Pons (tissue), 1 donor: ENCODE measurements around the gene ATP23.

Experiments
- DNase-seq: peaks from one replicate; pipeline ENCODE4 v3.0.0-alpha.2; 2016; ENCODE audit warnings: low spot score

The ATP23 gene, protein sequence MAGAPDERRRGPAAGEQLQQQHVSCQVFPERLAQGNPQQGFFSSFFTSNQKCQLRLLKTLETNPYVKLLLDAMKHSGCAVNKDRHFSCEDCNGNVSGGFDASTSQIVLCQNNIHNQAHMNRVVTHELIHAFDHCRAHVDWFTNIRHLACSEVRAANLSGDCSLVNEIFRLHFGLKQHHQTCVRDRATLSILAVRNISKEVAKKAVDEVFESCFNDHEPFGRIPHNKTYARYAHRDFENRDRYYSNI

DNA sequence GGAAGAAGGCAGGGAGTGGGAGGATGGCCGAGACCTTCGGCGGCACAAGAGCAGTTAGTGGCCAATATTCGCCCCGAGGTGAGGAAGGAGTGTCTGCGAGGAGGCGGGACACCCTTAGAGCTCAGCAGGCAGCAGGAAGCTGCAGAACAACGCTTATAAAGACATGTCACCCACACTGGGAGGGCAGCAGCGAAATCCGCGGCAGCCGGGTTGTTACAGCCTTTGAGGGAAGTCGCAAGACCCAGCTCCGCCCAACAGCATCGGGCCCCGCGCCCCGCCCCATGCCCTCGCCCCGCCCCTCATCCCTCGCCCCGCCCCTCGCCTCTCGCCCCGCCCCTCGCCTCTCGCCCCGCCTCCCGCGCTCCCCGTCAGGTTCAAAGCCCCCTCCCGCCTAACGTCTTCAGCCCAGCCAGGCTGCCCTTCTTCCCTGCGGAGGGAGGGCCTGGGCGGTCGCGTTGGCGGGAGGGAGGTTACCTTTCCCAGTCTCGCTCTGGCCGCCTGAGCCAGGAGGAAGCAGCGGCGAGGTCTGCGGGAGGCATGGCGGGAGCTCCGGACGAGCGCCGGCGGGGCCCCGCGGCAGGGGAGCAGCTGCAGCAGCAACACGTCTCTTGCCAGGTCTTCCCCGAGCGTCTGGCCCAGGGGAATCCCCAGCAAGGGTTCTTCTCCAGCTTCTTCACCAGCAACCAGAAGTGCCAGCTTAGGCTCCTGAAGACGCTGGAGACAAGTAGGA lies at the start of gene ATP23:
ATP23 (plus strand) TSS at position 403 of the 730 bp plus-strand sequence; CDS start at position 538, 135 bp downstream.
- DNase-seq, result peak; percentile 75

DNA sequence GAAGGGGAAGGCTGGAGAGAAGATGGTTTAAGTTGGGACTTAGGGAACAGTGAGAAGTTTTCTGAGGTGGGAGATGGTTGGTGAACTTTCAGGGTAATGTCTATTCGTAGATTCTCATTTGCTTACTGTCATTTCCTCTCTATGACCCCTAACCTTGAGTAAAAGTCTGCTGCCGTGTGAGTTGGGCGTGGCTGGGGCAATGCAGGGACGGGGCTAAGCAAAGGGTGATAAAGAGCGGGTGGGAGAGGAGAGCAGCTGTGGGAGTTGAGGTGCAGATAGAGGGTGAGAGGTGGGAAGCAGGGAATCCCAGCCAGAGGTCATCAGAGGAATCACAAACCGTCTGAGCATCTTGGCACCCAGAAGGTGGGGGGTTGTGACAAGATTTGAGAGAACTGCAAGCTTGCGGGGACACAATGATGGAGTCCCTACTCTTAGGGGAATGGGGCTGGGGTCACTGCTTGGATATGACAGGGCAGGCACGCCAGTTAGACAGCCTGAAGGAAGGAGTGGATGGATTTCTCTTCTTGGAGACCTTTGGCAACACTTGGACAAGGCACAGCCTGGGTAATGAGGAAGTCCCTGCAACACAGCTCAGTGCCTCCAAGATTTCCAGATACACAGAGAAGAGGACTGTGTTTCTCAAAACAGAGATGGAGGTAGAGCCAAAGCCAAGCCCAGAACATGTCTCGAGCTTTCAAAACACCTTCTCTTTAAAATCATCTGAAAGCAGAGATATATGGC lies 49.0 kb upstream of the ATP23 start:
- DNase-seq, result no peak

DNA sequence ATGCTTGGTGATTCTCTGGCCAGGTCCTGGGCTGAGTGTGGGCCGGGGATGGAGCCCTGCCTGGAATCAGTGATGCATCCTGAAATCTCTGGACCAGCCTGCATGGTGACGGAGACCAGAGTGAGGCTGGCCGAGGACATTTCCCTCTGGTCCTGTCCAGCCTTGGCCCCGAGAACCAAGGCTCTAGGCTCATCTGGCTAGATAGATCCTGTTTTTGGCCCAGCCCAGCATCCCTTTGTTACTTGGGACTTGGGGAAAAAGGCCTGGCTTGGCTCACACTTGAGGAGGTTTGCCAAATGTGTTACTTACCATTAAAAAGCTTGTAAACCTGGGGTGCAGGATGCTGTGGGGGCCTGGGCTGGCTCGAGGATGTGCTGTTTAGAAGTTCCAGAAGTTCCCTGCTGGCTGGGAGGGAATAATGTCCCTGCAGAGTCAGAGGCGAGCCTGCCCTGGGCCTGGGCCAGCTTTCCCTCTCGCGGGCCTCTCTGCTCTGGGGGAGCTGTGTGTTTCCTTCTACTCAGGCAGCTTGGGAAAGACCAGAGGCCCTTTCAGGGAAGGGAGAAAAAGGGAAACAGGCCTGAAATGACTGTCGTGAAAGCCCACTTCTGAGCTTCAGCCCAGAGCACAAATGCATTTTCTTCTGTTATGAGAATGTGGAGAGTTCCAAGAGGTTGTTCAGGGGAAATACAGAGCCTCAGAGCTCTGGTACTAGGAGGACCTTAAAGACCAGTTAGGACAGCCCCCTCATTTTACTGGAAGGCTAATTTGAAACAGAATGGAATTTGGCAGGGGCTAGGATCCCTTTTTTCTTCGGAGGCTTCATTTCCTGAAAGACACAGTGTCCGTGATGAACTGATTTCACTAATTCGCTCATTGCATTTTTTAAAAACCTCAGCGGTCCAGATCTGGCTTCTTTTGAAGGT lies 47.7 kb upstream of the ATP23 start:
- DNase-seq, result peak; percentile 91

DNA sequence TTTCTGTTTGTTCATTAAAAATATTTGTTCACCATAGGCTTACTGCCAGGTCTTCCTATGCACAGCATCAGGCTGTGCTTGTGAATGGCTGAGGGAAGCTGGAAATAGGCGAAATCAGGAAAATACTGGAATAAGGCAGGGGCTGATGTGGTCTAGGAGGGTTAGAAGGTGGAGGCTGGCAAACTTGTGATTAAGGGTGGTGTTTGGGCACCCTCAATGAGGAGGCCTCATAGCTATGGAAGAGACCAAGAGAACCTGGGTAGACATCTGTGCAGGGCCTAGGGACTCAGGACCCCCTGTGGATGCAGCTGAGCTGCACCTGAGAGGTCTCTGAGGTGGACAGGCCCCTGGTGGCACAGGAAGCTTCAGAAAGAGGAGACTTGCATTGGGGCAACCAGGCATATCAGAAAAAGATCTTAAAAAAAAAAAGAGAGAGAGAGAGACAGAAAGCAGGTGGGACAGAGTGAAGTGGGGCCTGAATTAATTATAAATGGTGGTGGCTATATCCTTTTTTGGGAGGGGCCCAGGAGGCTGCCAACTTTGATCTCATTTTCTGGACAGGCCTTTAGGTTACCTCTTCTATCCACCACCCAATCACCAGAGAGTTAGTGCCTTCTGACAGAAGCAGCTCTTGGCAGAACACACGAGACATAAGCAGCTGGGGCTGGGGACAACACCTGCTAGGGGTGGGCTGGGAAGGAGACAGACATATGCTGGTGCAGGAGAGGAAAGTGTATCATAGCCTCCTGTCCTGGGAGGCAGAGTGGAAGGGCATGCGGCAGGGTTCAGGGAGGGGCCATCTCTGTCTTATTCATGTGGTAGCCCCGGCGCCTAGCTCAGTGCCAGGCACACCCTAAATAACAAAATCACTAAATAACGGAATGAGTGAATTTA lies 46.7 kb upstream of the ATP23 start:
- no peak for DNase-seq

DNA sequence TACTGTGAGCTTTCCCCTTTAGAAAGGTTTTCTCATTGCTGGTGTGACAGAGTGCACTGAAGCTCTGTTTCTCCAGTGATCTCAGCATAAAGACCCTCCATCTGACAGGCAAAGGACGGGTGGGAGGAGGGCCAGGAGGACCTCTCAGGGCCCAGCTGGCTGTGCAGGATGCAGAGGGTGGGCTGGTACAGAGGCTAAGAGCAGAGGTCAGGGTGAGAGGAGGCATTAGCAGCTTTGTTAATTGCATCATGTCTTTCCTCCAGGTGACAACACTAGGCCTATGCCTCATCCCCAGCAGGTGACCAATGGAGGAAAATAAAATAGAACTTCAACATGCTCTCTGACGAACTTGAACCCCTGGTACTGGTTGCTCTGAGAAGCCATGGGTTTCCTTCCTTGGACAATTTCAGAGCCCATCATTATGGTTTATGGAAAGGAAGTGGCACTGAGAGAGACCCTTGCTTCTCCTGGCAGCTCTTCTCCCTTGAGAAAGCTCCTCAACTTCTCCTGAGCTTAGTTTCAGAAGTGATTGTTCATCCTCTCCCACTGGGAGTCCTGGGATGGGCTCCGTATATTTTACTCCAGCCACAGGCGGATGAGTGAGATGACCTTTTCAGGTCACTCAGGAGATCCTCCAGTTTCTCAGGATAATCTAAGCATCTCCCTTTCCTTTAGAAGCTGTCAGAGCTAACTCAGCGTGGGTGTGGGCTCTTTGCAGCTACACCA lies 45.8 kb upstream of the ATP23 start:
- no peak for DNase-seq

DNA sequence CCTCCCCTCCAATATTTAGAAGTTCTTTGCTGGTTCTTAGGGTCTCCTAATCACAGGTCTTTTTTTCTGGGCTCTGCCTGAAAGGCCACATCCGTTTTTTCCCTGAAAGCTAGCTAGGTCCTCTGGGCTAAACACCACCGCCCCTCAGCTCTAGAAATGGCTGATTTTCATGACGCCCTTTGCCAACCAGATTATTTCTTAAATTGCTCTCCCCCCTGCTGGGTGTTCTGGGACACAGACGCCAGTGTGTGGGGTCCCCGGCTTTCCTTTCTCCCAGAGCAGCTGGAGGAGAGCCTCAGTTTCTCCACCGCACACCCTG lies 45.3 kb upstream of the ATP23 start:
- DNase-seq, result no peak

DNA sequence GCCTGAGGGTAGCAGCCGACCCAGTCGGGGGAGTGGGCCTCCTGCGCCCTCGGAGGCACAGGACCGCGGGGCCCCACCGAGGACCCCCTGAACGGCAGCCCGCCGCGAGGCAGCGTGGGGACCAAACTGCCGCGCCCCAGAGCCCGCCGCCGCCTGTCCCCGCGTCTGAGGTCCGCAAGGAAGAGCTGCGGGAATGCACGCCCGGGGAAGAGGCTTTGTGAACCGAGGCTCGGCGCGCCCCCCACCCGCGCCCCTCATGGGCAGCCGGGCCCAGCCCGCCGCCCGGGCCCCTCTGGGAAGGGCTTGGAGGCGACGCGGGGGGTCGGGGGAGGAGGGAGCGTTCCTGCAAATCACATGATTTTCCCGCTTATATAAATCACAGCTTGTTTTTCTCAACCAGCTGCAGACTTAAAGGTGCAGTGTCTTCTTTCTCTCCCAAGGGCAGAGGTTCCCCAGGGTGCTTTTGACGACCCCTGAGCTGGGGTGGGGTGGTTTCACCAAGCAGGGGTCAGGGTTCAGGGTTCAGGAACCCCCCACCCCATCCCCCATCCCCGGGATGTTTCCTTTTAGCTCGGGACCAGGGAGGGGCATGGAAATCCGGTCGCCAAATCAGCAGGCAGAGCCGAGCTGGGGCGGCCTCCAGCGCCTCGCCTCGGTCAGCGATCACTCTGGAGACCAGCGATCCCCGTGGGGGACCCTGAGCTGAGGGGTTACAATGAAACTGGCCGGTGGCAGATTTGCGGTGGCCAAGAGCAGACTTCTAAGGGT lies 44.7 kb upstream of the ATP23 start:
- DNase-seq, result peak; percentile 72

DNA sequence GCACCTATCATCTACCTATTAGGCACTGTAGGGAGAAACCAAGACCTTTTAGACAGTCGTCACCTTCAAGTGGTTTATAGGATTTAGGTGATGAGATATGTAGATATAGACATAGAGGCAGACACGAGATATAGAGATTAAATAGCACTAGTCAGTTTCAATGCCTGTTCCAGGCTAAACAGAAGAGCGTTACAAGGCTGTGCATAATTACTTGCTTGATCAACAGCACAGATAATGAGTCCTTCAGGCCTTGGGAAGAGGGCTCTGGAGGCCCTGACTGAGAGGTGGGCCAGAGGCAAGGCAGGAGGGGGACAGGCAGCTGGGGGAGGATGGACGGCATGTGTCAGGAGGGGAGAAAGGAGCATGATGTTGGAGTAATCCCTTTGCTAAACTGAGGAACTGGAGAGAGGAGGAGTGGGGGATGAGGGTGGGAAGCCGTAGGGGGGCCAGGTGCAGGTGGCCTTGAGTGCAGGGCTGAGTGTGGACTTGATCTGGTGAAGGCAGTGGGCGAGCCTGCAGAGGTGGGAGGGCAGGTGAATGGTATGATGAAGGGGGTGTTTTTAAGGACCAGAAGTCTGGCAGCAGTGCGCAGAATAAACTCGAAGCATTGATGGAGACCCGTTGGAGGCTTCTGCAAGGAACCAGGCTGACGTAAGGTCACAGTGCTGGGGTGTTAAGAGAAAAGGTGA lies 43.9 kb upstream of the ATP23 start:
- no peak for DNase-seq

DNA sequence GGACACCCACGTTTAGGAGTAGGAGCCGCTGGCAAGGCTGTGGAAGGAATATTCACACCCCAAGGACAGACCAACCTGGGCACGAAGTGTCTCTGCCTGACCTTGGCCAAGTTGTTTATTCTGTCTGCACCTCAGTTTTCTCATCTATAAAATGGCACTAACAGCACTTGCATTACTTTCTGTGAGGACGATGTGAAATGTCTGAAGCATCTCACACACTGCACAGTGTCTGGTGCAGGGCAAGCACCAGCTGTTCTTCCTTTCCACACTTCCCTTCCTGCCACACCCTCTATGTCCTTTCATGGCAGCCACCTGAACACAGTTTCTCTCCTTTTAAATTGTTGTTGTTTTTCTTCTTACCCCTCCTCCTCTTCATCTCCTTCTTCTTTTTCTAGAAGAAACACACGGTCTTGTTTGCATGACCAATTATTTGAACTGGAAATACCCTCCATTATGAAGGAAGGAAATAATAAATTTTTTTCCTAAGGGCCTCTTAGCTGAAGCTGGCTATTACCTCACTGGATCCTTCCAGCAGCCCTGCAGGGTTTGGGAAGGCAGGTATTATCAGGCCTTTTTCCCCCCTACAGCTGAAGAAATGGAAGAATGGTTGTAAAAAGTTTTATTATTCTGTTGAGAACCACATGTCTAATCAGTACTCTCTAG lies 42.9 kb upstream of the ATP23 start:
- no peak for DNase-seq

DNA sequence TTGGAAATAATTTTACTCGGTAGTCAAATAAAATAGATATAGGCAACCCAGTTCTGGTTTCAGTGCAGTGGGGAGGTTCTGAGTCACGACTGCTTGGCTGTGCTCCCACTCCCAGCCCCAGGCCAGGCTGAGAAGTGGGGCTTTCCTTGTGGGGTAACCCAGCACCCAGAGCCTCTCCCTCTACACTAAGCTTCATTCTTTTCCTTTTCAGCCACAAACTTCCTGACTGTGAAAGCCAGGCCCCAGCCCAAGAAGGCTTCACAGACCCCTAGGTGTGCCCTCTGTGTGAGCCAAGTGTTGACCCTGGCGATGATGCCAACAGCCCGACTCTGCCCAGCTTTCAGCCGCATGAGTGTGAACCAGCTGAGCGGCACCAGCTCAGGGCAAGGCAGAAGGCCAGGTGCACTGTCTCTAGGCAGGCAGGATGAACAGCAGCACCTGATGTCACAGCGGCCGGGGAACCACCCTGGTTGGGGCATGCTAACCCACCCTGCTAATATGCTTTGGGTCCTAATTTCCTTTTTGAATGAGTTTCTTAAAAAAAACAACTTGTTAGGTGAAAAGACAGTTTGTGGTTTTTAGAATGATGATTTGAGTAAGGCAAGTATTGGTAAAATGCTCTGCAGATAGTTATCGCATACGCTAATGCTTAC lies 42.2 kb upstream of the ATP23 start:
- peak; percentile 12 for DNase-seq

DNA sequence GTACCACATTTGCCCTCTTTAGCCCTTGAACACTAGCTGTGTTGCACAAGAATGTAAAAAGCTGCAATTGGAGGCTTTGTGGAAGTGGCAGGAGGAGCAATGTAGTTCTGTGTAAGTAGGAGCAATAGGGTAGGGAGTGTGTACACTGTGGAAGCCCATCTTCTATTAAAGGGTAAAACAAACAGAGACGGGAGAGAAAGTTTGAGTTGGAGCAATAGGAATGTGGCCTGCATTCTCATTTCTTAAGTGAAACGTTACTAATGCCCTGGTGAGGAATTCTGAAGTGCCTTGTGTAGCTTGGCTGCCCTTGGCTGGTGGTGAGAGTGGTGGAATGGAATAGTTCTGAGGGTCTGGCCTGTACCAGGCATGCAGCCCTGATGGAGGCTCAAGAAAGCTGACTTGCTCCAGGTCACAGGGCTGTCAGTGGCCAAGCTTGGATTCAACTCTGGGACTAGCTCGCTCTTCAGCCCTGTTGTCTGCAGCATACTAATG lies 38.8 kb upstream of the ATP23 start:
- DNase-seq, result no peak

DNA sequence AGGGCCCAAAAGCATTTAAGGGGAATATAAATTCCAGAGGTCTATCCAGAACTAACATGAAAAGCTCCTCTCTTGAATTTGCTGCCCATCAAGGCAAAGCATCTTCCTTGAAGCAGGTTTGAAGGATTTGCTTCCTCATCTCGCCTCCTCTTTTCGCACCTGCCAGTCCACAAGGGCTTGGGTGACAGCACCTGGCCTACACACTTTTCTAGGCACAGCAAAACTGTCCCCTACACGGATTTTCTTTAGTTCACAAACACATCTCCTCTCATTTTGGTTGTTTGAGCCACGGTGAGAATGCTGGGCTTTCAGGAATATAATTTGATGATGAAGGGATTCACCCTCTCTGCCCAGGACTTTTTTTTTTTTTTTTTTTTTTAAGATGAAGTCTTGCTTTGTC lies 36.9 kb upstream of the ATP23 start:
- DNase-seq, result no peak

DNA sequence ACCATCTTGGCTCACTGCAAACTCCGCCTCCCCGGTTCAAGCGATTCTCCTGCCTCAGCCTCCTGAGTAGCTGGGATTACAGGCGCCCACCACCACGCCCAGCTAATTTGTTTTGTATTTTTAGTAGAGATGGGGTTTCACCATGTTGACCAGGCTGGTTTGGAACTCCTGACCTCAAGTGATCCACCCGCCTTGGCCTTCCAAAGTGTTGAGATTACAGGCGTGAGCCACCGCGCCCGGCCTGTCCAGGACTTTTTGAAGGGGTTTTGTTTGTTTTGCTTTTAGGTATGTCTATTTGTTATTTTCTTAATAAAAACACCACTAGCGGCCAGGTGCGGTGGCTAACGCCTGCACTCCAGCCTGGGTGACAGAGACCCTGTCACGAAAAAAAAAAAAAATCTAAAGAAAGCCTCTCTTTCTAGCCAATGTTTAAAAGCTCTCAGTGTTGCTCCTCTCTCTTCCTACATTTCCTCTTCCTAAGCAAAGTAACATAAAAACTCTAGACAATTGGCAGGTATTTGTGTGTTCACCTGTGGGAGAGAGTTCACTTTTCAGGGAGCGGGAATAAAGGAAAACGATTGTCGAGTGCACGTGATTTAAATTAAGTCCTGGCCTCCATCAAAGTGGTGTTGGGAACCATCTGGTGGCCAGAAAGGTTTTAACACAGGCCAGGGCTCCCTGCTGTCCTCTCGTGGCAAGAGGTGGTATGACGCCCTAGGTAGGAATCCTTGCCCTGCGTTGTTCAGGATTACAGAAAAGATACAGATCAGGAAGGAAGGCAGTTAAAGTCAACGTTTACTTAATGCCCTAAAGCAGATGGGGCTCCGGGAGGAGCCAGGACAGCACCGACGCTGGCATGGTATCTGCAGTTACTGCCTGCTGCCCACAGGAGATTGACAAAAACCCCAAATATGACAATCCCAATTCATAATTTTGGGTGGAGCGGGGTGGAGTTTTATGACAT lies 36.2 kb upstream of the ATP23 start:
- DNase-seq, result peak; percentile 93

DNA sequence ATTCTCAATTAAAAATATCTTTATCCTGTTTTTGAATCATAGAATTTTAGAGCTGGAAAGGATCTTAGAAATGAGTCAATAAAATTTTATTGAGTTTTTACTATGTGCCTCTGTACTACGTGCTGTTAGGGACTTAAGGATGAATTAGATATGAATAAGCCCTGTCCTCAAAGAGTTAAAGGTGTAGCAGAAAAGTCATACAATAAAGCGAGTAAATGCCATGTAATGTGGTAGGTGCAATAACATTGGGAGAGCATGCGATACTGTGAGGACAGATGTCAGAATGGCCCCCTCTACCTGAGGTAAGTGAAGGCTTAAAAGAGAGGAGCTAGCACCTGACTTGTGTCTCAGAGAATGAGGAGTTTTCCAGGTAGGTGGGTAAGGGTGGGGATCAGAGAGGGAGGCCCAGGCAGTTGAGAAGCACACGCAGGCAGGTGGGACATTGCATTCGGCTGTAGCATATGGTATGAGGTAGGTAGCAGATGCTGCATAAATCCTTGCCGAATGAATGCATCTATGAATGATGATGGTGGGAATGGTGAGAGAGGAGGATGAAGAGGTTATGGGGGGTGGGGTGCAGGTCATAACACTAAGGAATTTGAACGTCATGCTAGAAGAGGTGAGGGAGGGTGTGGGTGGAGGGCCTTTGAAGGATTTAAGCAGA lies 35.4 kb upstream of the ATP23 start:
- no peak for DNase-seq

DNA sequence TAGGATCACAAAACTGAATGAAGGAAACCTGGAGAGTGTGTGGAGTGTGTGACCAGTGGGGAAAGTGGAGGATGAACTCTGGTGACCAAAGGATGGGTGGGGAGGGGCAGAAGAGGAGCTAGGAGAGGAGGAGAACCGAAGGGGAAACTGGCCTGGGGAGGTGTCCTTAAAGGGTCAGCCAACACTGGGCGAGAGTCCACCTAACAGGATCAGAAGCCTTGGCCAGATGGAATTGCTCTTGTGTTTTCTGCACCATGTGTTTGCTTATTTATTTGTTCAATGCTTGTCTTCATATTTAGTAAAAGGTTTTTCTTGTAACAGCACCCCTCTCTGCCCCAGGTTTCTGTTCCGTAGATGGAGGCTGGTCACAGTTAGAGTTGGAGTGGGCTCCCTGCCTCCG lies 34.5 kb upstream of the ATP23 start:
- DNase-seq, result no peak

DNA sequence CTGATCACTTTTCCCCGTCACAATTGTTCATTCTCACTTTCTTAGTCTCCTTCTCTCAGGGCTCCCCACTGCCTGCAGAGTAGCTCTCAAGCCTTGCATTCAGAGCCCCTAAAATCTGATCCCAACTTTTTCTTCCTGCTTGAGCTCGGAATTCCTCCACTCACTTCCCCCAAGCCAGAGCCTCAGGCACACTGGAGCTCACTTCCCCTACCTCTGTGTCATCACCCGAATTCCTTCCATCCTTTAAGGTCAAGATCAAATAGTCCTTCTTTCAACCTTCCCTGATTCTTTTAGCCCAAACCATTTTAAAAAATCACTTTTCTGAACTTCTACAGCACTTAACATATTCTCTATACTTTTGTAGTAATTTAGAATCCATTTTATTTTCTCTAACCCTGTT lies 34.1 kb upstream of the ATP23 start:
- no peak for DNase-seq
